GM23338 (cell line): ENCODE measurements around the gene AQP5. TPM values are rescaled to one million over a fixed set of nuclear protein-coding genes. Genes with fewer than 3 reads are reported as not detected.

Source experiments
- ATAC-seq: fragments of 200-7000 bp; cut with Tn5 transposase; 3 replicates; pipeline ENCODE4 v1.9.1; 2020
- DNase-seq: peaks from one replicate; pipeline ENCODE4 v3.0.0-alpha.2; 2015; ENCODE audit warnings: low spot score
- H2AFZ ChIP-seq: fragments of 200-600 bp; sonication (generic); 2 replicates; pipeline ENCODE4 v1.8.0; 2016; ENCODE audit warnings: antibody characterized with exemption, mild to moderate bottlenecking, moderate library complexity
- H3F3A ChIP-seq: fragments of 200-600 bp; sonication (generic); replicated peaks from 2 replicates; pipeline ENCODE4 v1.8.0; 2017; ENCODE audit warnings: antibody characterized with exemption, mixed run types, low read depth
- H3K27ac ChIP-seq: fragments of 200-600 bp; sonication (generic); 2 replicates; pipeline ENCODE4 v1.6.1; 2016; ENCODE audit warnings: low read depth
- H3K27me3 ChIP-seq: fragments of 200-600 bp; sonication (generic); 2 replicates; pipeline ENCODE4 v1.8.0; 2016; ENCODE audit warnings: mild to moderate bottlenecking, mixed run types, moderate library complexity; ENCODE audit not compliant: insufficient read depth
- H3K36me3 ChIP-seq: fragments of 200-600 bp; sonication (generic); 2 replicates; pipeline ENCODE4 v1.8.0; 2016; ENCODE audit warnings: mild to moderate bottlenecking; ENCODE audit not compliant: insufficient read depth
- H3K4me1 ChIP-seq: fragments of 200-600 bp; sonication (generic); 2 replicates; pipeline ENCODE4 v1.8.0; 2016; ENCODE audit warnings: mild to moderate bottlenecking, moderate library complexity; ENCODE audit not compliant: insufficient read depth
- H3K4me2 ChIP-seq: fragments of 200-600 bp; sonication (generic); 2 replicates; pipeline ENCODE4 v1.7.1; 2017; ENCODE audit warnings: mixed run types
- H3K4me3 ChIP-seq: fragments of 200-600 bp; sonication (generic); 2 replicates; pipeline ENCODE4 v1.6.1; 2016; ENCODE audit warnings: mixed run types
- H3K79me2 ChIP-seq: fragments of 200-600 bp; sonication (generic); replicated peaks from 2 replicates; pipeline ENCODE4 v1.8.0; 2017; ENCODE audit warnings: mild to moderate bottlenecking; ENCODE audit not compliant: insufficient read depth
- H3K9me2 ChIP-seq: fragments of 200-600 bp; sonication (generic); 2 replicates; pipeline ENCODE4 v1.8.0; 2017; ENCODE audit not compliant: insufficient read depth
- H4K20me1 ChIP-seq: fragments of 200-600 bp; sonication (generic); replicated peaks from 2 replicates; pipeline ENCODE4 v1.8.0; 2017; ENCODE audit warnings: mild to moderate bottlenecking; ENCODE audit not compliant: insufficient read depth
- H3K27ac Mint-ChIP-seq: 2 replicates; pipeline ENCODE4 v1.8.0; 2020; ENCODE audit warnings: inconsistent platforms, mild to moderate bottlenecking, moderate library complexity, mixed read lengths
- H3K27me3 Mint-ChIP-seq: 3 replicates; pipeline ENCODE4 v1.8.0; 2022; ENCODE audit warnings: low read depth, mild to moderate bottlenecking, moderate library complexity, mixed read lengths, inconsistent platforms; ENCODE audit not compliant: insufficient read depth, poor library complexity
- H3K36me3 Mint-ChIP-seq: 3 replicates; pipeline ENCODE4 v1.8.0; 2021; ENCODE audit warnings: low read depth, mild to moderate bottlenecking, inconsistent platforms, moderate library complexity, mixed read lengths
- H3K4me1 Mint-ChIP-seq: 3 replicates; pipeline ENCODE4 v1.8.0; 2020; ENCODE audit warnings: mild to moderate bottlenecking, inconsistent platforms, mixed read lengths
- H3K4me3 Mint-ChIP-seq: 3 replicates; pipeline ENCODE4 v1.8.0; 2021; ENCODE audit warnings: moderate library complexity, mild to moderate bottlenecking, inconsistent platforms, mixed read lengths
- H3K9me3 Mint-ChIP-seq: 3 replicates; pipeline ENCODE4 v1.8.0; 2020; ENCODE audit warnings: moderate library complexity, mild to moderate bottlenecking, inconsistent platforms, mixed read lengths
- CREB1 ChIP-seq: fragments of 250-450 bp; sonication (Bioruptor Pico); IDR thresholded peaks from 2 replicates; pipeline ENCODE4 v1.5.0; 2020; ENCODE audit warnings: low read depth, mild to moderate bottlenecking, moderate library complexity
- CTCF ChIP-seq, 2 experiments: fragments of 200-600 bp in 1 of 2; sonication (generic) in 1 of 2; conservative IDR thresholded peaks; 2 replicates each; pipeline versions ENCODE4 v1.5.1 to v1.6.1; 2016 to 2017; ENCODE audit warnings: antibody characterized with exemption in 2 of 2, low read depth in 2 of 2, mild to moderate bottlenecking in 2 of 2, moderate library complexity in 1 of 2
- EZH2 ChIP-seq: fragments of 200-600 bp; sonication (generic); IDR thresholded peaks from one replicate; pipeline ENCODE4 v1.8.0; 2017; ENCODE audit warnings: antibody characterized with exemption, mild to moderate bottlenecking, low read depth; ENCODE audit not compliant: unreplicated experiment
- EZH2phosphoT487 ChIP-seq: fragments of 200-600 bp; sonication (generic); IDR thresholded peaks from one replicate; pipeline ENCODE4 v1.8.1; 2018; ENCODE audit warnings: antibody characterized with exemption; ENCODE audit not compliant: unreplicated experiment
- JUNB ChIP-seq: IDR thresholded peaks from one replicate; pipeline ENCODE4 v1.6.1; 2016; ENCODE audit warnings: antibody characterized with exemption; ENCODE audit not compliant: unreplicated experiment
- NANOG ChIP-seq: IDR thresholded peaks from 2 replicates; pipeline ENCODE4 v1.6.1; 2016; ENCODE audit warnings: antibody characterized with exemption, borderline replicate concordance
- POLR2AphosphoS5 ChIP-seq: IDR thresholded peaks from 2 replicates; pipeline ENCODE4 v1.6.1; 2016; ENCODE audit warnings: antibody characterized with exemption, low read depth
- REST ChIP-seq: IDR thresholded peaks from one replicate; pipeline ENCODE4 v1.6.1; 2018; ENCODE audit warnings: antibody characterized with exemption; ENCODE audit not compliant: unreplicated experiment
- STAT1 ChIP-seq: IDR thresholded peaks from one replicate; pipeline ENCODE4 v1.6.1; 2016; ENCODE audit warnings: antibody characterized with exemption; ENCODE audit not compliant: unreplicated experiment
- ZNF114 ChIP-seq: fragments of 250-450 bp; sonication (Bioruptor Pico); IDR thresholded peaks from 2 replicates; pipeline ENCODE4 v1.5.0; 2020; ENCODE audit warnings: mild to moderate bottlenecking, moderate library complexity
- ZNF331 ChIP-seq: fragments of 250-450 bp; sonication (Bioruptor Pico); IDR thresholded peaks from 2 replicates; pipeline ENCODE4 v1.5.0; 2020; ENCODE audit warnings: low read depth, mild to moderate bottlenecking, moderate library complexity
- polyA plus RNA-seq: library from polyadenylated mRNA; unstranded; fragments of >200 nt; fragmentation: Nextera tagmentation; extraction: Ambion mirVana; gene quantifications from 2 replicates; pipeline ENCODE4 v1.2.1, GENCODE V29; 2016
- total RNA-seq: library from RNA; depleted of rRNA; stranded (reverse); fragments of >200 nt; shearing (Covaris generic); gene quantifications from 2 replicates; pipeline ENCODE4 v1.2.3, GENCODE V29; 2014
- TF ChIP-seq, protein P1 (sequence below): IDR thresholded peaks from 2 replicates; pipeline ENCODE4 v1.6.1; 2016; ENCODE audit warnings: antibody characterized with exemption
- TF ChIP-seq, protein P2 (sequence below): fragments of 250-450 bp; sonication (Bioruptor Pico); IDR thresholded peaks from 2 replicates; pipeline ENCODE4 v1.5.0; 2020; ENCODE audit warnings: mild to moderate bottlenecking, moderate library complexity

The AQP5 gene
- total and polyA plus RNA-seq, 2 experiments from 2014 or later = 1.3 to 2.2 TPM

GRCh38 chr12:49925433-49926204 lies 36.1 kb upstream of the AQP5 start:
- no peaks in the 10 kb centered on the region for H3K9me2 ChIP-seq
- H3K4me1 ChIP-seq = no peaks in the 10 kb centered on the region
- no peaks in the 10 kb centered on the region for H3K36me3 ChIP-seq
- H3F3A ChIP-seq = no peaks in the 10 kb centered on the region
- H3K79me2 ChIP-seq = no peaks in the 10 kb centered on the region
- H4K20me1 ChIP-seq = no peaks in the 10 kb centered on the region
- H3K4me1 Mint-ChIP-seq = no peaks in the 10 kb centered on the region; the same call in 2 of the 3 replicates
- TF ChIP-seq JUNB (no peak), EZH2phosphoT487 (no peak), CREB1 (CRISPR knock-in tag) (no peak), ZNF331 (CRISPR knock-in tag) (no peak), EZH2 (no peak), NANOG (no peak), ZNF114 (CRISPR knock-in tag) (no peak), POLR2AphosphoS5 (no peak), CTCF (conservative IDR thresholded peaks at IDR 0.05; ENCODE audit: low read depth in 2 of 2) (no peak), REST (no peak), STAT1 (no peak)
- TF ChIP-seq, protein P1, sequence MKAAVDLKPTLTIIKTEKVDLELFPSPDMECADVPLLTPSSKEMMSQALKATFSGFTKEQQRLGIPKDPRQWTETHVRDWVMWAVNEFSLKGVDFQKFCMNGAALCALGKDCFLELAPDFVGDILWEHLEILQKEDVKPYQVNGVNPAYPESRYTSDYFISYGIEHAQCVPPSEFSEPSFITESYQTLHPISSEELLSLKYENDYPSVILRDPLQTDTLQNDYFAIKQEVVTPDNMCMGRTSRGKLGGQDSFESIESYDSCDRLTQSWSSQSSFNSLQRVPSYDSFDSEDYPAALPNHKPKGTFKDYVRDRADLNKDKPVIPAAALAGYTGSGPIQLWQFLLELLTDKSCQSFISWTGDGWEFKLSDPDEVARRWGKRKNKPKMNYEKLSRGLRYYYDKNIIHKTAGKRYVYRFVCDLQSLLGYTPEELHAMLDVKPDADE = no peak
- TF ChIP-seq, protein P2, sequence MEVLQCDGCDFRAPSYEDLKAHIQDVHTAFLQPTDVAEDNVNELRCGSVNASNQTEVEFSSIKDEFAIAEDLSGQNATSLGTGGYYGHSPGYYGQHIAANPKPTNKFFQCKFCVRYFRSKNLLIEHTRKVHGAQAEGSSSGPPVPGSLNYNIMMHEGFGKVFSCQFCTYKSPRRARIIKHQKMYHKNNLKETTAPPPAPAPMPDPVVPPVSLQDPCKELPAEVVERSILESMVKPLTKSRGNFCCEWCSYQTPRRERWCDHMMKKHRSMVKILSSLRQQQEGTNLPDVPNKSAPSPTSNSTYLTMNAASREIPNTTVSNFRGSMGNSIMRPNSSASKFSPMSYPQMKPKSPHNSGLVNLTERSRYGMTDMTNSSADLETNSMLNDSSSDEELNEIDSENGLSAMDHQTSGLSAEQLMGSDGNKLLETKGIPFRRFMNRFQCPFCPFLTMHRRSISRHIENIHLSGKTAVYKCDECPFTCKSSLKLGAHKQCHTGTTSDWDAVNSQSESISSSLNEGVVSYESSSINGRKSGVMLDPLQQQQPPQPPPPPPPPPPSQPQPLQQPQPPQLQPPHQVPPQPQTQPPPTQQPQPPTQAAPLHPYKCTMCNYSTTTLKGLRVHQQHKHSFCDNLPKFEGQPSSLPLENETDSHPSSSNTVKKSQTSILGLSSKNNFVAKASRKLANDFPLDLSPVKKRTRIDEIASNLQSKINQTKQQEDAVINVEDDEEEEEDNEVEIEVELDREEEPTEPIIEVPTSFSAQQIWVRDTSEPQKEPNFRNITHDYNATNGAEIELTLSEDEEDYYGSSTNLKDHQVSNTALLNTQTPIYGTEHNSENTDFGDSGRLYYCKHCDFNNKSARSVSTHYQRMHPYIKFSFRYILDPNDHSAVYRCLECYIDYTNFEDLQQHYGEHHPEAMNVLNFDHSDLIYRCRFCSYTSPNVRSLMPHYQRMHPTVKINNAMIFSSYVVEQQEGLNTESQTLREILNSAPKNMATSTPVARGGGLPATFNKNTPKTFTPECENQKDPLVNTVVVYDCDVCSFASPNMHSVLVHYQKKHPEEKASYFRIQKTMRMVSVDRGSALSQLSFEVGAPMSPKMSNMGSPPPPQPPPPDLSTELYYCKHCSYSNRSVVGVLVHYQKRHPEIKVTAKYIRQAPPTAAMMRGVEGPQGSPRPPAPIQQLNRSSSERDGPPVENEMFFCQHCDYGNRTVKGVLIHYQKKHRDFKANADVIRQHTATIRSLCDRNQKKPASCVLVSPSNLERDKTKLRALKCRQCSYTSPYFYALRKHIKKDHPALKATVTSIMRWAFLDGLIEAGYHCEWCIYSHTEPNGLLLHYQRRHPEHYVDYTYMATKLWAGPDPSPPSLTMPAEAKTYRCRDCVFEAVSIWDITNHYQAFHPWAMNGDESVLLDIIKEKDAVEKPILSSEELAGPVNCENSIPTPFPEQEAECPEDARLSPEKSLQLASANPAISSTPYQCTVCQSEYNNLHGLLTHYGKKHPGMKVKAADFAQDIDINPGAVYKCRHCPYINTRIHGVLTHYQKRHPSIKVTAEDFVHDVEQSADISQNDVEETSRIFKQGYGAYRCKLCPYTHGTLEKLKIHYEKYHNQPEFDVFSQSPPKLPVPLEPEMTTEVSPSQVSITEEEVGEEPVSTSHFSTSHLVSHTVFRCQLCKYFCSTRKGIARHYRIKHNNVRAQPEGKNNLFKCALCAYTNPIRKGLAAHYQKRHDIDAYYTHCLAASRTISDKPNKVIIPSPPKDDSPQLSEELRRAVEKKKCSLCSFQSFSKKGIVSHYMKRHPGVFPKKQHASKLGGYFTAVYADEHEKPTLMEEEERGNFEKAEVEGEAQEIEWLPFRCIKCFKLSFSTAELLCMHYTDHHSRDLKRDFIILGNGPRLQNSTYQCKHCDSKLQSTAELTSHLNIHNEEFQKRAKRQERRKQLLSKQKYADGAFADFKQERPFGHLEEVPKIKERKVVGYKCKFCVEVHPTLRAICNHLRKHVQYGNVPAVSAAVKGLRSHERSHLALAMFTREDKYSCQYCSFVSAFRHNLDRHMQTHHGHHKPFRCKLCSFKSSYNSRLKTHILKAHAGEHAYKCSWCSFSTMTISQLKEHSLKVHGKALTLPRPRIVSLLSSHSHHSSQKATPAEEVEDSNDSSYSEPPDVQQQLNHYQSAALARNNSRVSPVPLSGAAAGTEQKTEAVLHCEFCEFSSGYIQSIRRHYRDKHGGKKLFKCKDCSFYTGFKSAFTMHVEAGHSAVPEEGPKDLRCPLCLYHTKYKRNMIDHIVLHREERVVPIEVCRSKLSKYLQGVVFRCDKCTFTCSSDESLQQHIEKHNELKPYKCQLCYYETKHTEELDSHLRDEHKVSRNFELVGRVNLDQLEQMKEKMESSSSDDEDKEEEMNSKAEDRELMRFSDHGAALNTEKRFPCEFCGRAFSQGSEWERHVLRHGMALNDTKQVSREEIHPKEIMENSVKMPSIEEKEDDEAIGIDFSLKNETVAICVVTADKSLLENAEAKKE (CRISPR knock-in tag) = no peak
- no peak overlapping the region for H3K4me2 ChIP-seq
- ATAC-seq (no peak), DNase-seq (no peak)
- H3K27me3 ChIP-seq = no peaks in the 10 kb centered on the region
- no peaks in the 10 kb centered on the region for H3K9me3 Mint-ChIP-seq
- H3K27me3 Mint-ChIP-seq = peaks cover 5% of the 10 kb centered on the region
- no peak overlapping the region for H2AFZ ChIP-seq
- no peak overlapping the region for H3K4me3 ChIP-seq
- H3K27ac Mint-ChIP-seq = no peak overlapping the region
- H3K36me3 Mint-ChIP-seq = no peaks in the 10 kb centered on the region
- H3K27ac ChIP-seq = no peak overlapping the region
- H3K4me3 Mint-ChIP-seq = no peak overlapping the region
